GM23338 (cell line): ENCODE results near the gene AP3S1.

ENCODE experiments used
- CREB1 ChIP-seq: fragments of 250-450 bp; sonication (Bioruptor Pico); IDR thresholded peaks from 2 replicates; pipeline ENCODE4 v1.5.0; 2020; ENCODE audit warnings: low read depth, mild to moderate bottlenecking, moderate library complexity
- CTCF ChIP-seq, 2 experiments: fragments of 200-600 bp in 1 of 2; sonication (generic) in 1 of 2; conservative IDR thresholded peaks; 2 replicates each; pipeline versions ENCODE4 v1.5.1 to v1.6.1; 2016 to 2017; ENCODE audit warnings: antibody characterized with exemption in 2 of 2, low read depth in 2 of 2, mild to moderate bottlenecking in 2 of 2, moderate library complexity in 1 of 2
- ETS1 ChIP-seq: IDR thresholded peaks from 2 replicates; pipeline ENCODE4 v1.6.1; 2016; ENCODE audit warnings: antibody characterized with exemption
- EZH2phosphoT487 ChIP-seq: fragments of 200-600 bp; sonication (generic); IDR thresholded peaks from one replicate; pipeline ENCODE4 v1.8.1; 2018; ENCODE audit warnings: antibody characterized with exemption; ENCODE audit not compliant: unreplicated experiment
- POLR2AphosphoS5 ChIP-seq: IDR thresholded peaks from 2 replicates; pipeline ENCODE4 v1.6.1; 2016; ENCODE audit warnings: antibody characterized with exemption, low read depth
- ZNF331 ChIP-seq: fragments of 250-450 bp; sonication (Bioruptor Pico); IDR thresholded peaks from 2 replicates; pipeline ENCODE4 v1.5.0; 2020; ENCODE audit warnings: low read depth, mild to moderate bottlenecking, moderate library complexity
- TF ChIP-seq, protein P1 (sequence below): IDR thresholded peaks from one replicate; pipeline ENCODE4 v1.6.1; 2018; ENCODE audit warnings: antibody characterized with exemption; ENCODE audit not compliant: unreplicated experiment

DNA sequence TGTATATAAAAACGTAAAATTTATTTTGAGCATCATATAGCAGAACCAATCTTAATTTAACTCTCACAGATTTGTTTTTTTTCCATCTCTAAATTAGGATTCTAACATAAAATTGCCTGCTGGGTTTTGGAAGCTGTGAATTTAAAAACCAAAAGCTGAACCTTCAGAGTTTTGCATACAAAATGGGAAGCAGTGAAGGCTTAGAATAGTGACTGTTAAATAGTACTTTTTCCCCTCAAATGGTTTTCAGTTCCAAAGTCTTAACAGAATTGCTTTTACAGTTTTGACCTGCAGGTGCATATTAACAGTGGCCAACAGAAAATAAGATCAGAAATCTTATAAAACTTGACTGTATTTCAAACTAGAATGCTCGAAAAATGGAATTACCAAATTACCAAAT is 65.4 kb downstream of the AP3S1 start:
- TF ChIP-seq POLR2AphosphoS5, result no peak
- no peak for TF ChIP-seq CTCF (conservative IDR thresholded peaks at IDR 0.05; ENCODE audit: low read depth in 2 of 2)
- no peak for TF ChIP-seq ETS1
- no peak for TF ChIP-seq CREB1 (CRISPR knock-in tag)
- TF ChIP-seq EZH2phosphoT487, result no peak
- TF ChIP-seq ZNF331 (CRISPR knock-in tag), result no peak
- TF ChIP-seq, protein P1, sequence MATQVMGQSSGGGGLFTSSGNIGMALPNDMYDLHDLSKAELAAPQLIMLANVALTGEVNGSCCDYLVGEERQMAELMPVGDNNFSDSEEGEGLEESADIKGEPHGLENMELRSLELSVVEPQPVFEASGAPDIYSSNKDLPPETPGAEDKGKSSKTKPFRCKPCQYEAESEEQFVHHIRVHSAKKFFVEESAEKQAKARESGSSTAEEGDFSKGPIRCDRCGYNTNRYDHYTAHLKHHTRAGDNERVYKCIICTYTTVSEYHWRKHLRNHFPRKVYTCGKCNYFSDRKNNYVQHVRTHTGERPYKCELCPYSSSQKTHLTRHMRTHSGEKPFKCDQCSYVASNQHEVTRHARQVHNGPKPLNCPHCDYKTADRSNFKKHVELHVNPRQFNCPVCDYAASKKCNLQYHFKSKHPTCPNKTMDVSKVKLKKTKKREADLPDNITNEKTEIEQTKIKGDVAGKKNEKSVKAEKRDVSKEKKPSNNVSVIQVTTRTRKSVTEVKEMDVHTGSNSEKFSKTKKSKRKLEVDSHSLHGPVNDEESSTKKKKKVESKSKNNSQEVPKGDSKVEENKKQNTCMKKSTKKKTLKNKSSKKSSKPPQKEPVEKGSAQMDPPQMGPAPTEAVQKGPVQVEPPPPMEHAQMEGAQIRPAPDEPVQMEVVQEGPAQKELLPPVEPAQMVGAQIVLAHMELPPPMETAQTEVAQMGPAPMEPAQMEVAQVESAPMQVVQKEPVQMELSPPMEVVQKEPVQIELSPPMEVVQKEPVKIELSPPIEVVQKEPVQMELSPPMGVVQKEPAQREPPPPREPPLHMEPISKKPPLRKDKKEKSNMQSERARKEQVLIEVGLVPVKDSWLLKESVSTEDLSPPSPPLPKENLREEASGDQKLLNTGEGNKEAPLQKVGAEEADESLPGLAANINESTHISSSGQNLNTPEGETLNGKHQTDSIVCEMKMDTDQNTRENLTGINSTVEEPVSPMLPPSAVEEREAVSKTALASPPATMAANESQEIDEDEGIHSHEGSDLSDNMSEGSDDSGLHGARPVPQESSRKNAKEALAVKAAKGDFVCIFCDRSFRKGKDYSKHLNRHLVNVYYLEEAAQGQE, result no peak
